Mucosa of descending colon (tissue), 3 donors: Measurements from ENCODE around the gene LILRA1. TPM values are rescaled to one million over a fixed set of nuclear protein-coding genes. Genes with fewer than 3 reads are reported as not detected.
"Not testable (repeated sequence)": the region's sequence is repeated elsewhere in the genome, so short reads cannot be mapped to it uniquely, and the experiment has no call there.

Experiments used
- ATAC-seq: fragments of 200-7000 bp; cut with Tn5 transposase; one replicate; pipeline ENCODE4 v1.9.1; 2020; ENCODE audit warnings: mild to moderate bottlenecking, moderate library complexity
- DNase-seq, 3 donors: peaks; one replicate each; pipeline ENCODE4 v3.0.0-alpha.2; 2020
- H3K36me3 ChIP-seq: fragments of 200-600 bp; one replicate; pipeline ENCODE4 v1.8.0; 2021; ENCODE audit warnings: low read depth, mild to moderate bottlenecking
- H3K4me1 ChIP-seq: fragments of 200-600 bp; one replicate; pipeline ENCODE4 v1.8.0; 2021; ENCODE audit warnings: low read depth, mild to moderate bottlenecking
- H3K4me3 ChIP-seq: fragments of 200-600 bp; one replicate; pipeline ENCODE4 v1.8.0; 2021; ENCODE audit warnings: mild to moderate bottlenecking
- H3K9me3 ChIP-seq: fragments of 200-600 bp; one replicate; pipeline ENCODE4 v1.8.0; 2021; ENCODE audit warnings: mild to moderate bottlenecking
- intact Hi-C, 2 donors: fragments of 100-400 bp; cut with DNase I in 1 of 2; cut with micrococcal nuclease in 1 of 2; formaldehyde crosslinking; loops; one replicate each; pipeline versions ENCODE4 v1.11.0 to v1.11.1; 2022; cut with DNase I, micrococcal nuclease
- total RNA-seq, 3 donors: library from RNA; stranded (reverse); fragmentation: NEBNext Ultra II Directional in 2 of 3; extraction: Animal tissue kit (Norgen Biotek cat#: 25700) in 2 of 3; gene quantifications; one replicate each; pipeline versions ENCODE4 v1.2.1 to v1.2.4, GENCODE V29; 2021 to 2023
- TF ChIP-seq, protein P1 (sequence below): fragments of 200-600 bp; IDR thresholded peaks from one replicate; pipeline ENCODE4 v1.8.0; 2022; ENCODE audit warnings: antibody characterized with exemption, mild to moderate bottlenecking
- donor health status: DM: no; HTN: no; CAD: no; lungs with moderate emphysema.
- donor health status: DM: no; HTN: no; CAD: no.
- donor health status: DM: no; HTN: yes; CAD: no.

LILRA1 gene
- total RNA-seq, 3 donors from 2014 or later: 0.49 to 2.4 (median 0.76) TPM

DNA sequence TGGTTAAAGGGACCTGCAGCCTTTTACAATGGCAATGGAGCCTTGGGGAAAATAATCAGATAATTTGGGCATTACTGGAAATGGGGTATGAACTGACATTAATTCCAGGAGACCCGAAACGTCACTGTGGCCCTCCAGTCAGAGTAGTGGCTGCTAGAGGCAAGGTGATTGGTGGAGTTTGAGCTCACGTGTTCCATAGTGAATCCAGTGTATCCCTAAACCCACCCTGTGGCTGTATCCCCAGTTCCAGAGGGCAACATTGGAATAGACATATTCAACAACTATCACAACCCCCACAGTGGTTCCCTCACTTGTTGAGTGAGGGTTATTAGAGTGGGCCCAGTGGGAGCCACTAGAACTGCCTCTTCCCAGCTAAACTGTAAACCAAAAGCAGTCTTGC lies 23.1 kb upstream of the LILRA1 start:
- no peaks in the 10 kb centered on the region for H3K4me1 ChIP-seq
- intact Hi-C loops: no loop called here
- no peak for ATAC-seq

DNA sequence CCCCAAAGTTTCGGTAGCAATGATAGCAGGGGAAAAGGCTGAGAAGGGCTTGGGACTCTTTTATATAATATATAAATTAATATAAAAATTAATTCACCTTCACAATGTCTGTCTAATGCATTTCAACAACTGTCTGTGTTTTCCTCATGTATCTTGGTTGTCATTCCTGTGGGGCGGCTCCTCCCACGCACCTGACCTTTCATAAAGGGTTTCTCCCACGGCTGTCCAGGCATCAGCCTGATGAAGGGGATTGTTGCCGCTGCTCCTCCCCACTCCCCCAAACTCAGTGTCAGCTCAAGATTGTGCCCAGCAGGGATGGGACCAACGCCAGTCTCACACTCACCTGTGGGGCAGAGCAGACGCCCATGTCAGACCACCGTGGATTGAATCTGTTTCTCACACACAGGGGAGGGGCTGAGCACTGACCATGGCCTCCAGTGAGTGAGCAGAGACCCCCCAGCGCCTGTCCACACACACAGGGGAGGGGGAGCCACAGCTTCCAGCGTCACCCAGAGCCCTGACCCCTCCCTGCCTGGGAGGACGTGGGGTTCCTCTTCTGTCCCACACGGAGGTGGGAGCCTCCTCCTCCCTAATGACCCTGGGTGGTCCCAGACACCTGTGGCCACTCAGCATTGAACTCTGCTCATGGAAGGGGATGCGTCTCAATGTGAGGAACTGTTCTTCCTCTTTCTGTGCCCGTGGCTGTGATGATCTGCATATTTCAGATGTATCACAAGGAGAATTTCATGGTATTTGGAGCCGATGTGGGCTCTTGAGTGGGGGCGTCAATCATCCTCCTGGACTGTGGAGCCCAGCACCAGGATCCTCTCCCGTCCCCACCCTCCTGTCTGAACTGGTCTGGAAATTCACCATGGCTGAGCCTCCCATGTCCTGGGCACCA lies 21.5 kb upstream of the LILRA1 start:
- H3K4me3 ChIP-seq, H3K36me3 ChIP-seq, intact Hi-C loops, H3K4me1 ChIP-seq, DNase-seq, H3K9me3 ChIP-seq: not testable (repeated sequence)
- ATAC-seq: peak; percentile 15

More for the DNA sequence above, 23.1 kb upstream of the LILRA1 start:
- no peaks in the 10 kb centered on the region for H3K9me3 ChIP-seq
- no peak overlapping the region for H3K4me3 ChIP-seq
- TF ChIP-seq, protein P1, sequence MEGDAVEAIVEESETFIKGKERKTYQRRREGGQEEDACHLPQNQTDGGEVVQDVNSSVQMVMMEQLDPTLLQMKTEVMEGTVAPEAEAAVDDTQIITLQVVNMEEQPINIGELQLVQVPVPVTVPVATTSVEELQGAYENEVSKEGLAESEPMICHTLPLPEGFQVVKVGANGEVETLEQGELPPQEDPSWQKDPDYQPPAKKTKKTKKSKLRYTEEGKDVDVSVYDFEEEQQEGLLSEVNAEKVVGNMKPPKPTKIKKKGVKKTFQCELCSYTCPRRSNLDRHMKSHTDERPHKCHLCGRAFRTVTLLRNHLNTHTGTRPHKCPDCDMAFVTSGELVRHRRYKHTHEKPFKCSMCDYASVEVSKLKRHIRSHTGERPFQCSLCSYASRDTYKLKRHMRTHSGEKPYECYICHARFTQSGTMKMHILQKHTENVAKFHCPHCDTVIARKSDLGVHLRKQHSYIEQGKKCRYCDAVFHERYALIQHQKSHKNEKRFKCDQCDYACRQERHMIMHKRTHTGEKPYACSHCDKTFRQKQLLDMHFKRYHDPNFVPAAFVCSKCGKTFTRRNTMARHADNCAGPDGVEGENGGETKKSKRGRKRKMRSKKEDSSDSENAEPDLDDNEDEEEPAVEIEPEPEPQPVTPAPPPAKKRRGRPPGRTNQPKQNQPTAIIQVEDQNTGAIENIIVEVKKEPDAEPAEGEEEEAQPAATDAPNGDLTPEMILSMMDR: no peak
- DNase-seq: no peak
- H3K36me3 ChIP-seq: no peaks in the 10 kb centered on the region

DNA sequence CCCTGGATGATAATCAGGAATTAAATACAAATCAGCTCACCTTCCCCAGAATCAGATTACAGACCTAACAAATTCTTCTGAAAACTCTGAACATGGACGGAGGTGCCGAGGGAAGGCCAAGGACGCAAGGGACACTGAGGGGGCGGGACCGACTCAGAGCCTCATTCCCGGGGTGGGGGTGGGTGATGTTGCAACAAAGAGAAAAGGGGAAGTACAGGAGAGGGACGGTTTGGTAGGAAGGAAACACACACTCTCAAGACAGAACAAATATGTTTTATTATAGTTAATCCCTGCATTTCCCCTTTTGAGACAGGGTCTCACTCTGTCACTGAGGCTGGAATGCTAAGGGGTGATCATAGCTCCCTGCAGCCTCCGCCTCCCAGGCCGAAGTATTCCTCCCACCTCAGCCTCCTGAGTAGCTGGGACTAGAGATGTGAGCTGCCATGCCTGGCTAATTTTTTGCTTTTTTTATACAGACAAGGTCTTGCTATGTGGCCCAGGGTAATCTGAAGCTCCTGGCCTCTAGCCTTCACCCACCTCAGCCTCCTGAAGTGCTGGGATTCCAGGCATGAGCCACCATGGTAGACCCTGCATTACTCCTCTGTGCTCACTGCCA lies 20.6 kb upstream of the LILRA1 start:
- no peaks in the 10 kb centered on the region for H3K4me1 ChIP-seq
- no peaks in the 10 kb centered on the region for H3K36me3 ChIP-seq
- ATAC-seq (peak; percentile 55), DNase-seq (peak in 1 of 3 donors; percentile 10)
- TF ChIP-seq, protein P1: no peak
- no peaks in the 10 kb centered on the region for H3K9me3 ChIP-seq
- intact Hi-C loops: no loop called here
- no peak overlapping the region for H3K4me3 ChIP-seq

DNA sequence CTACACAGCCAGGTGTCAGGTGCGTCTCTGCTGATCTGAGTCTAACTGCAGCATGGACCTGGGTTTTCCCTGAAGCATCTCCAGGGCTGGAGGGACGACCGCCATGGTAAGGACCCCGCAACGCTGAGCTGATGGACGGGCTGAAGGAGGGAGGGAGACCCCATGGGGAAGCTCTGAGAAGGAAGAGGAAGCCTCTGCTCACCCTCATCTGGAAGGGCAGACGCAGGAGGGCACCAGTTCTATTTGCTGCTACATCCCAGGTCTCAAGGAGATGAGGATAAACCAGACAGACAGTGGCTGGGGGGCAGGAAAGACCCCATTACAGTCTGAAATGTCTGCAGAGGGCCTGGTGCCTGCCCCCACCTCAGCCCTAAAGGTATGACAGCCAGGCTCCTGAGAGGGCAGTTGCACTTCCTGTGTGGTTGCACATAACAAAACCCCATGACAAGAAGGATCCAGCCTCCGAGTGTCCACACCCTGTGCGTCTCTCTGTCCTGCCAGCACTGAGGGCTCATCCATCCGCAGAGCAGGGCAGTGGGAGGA lies 20.0 kb upstream of the LILRA1 start, which contains the start of gene LILRA2:
Gene LILRA2 (plus strand): TSS at position 461 of the 543 bp plus-strand sequence. CDS start 89 bp downstream, outside the sequence.
- ATAC-seq (peak; percentile 59), DNase-seq (peak in 1 of 3 donors; percentile 4)
- intact Hi-C loops: no loop called here
- Histone ChIP-seq H3K4me3 (no peak within 1 kb of the TSS), H3K9me3 (no peaks in the 10 kb centered on the region), H3K4me1 (no peaks in the 10 kb centered on the region), H3K36me3 (no peaks in the 10 kb centered on the region)
- TF ChIP-seq, protein P1: no peak

DNA sequence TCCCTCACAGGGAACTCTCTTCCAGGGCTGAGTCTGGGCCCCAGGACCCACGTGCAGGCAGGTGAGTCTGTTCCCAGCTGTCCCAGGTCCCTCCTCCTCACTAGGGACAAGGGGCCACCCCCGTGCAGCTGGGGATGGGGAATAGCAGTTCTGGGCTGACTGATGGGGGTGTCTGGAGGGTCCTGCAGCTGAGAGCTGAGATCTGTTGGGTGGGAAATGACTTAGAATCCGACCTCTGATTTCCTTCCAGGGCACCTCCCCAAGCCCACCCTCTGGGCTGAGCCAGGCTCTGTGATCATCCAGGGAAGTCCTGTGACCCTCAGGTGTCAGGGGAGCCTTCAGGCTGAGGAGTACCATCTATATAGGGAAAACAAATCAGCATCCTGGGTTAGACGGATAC lies 19.4 kb upstream of the LILRA1 start:
- H3K9me3 ChIP-seq: no peaks in the 10 kb centered on the region

More for the DNA sequence above, 19.4 kb upstream of the LILRA1 start:
- DNase-seq (no peak), ATAC-seq (no peak)
- Histone ChIP-seq H3K36me3 (no peaks in the 10 kb centered on the region), H3K4me1 (no peaks in the 10 kb centered on the region), H3K4me3 (no peak overlapping the region)
- intact Hi-C loops: no loop called here
- TF ChIP-seq, protein P1: no peak
